ENCODE data around the gene GRIN2A.

Gene GRIN2A

DNA sequence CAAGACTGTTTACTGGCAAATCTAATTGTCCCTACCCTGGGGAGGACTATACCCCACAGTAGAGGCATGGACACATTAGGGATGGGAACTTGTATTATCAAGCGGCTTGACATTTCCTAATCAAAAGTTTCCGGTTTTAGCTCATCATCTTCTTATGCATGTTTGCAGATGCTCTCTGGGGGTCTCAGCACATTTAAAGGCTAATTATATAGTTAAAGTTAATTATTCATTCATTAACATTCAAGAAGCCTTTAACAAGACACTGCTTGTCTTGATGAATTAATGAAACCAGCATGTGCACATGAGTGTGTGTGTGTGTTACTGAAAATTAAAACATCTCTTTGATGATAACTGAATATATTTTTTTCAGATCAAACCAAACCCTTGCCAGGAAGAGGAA is 377.1 kb downstream of the GRIN2A start:
- Histone ChIP-seq H3K36me3 (ENCODE audit: insufficient read depth, insufficient read length, low read length) (no peaks in the 10 kb centered on the region), H3K9me3 (ENCODE audit: insufficient read depth, low read length) (peaks cover 4% of the 10 kb centered on the region; the same call in 1 of the 2 replicates), H3K4me1 (ENCODE audit: insufficient read depth, insufficient read length) (no peaks in the 10 kb centered on the region), H3K9ac (ENCODE audit: insufficient read length, low read depth) (no peak overlapping the region), H3K4me3 (ENCODE audit: insufficient read length, low read depth) (no peak overlapping the region), H3K27me3 (ENCODE audit: insufficient read depth, insufficient read length) (no peaks in the 10 kb centered on the region)
- no peak for TF ChIP-seq ZNF274 (IDR thresholded peaks at IDR 0.05; ENCODE audit: low read depth, low read length)
- TF ChIP-seq YY1 (IDR thresholded peaks at IDR 0.05; ENCODE audit: insufficient read depth, insufficient read length): no peak
- no peak for TF ChIP-seq SUZ12 (IDR thresholded peaks at IDR 0.05; ENCODE audit: extremely low read depth, insufficient read depth, insufficient read length)
- DNase-seq (ENCODE audit: low read depth, low spot score): no peak

DNA sequence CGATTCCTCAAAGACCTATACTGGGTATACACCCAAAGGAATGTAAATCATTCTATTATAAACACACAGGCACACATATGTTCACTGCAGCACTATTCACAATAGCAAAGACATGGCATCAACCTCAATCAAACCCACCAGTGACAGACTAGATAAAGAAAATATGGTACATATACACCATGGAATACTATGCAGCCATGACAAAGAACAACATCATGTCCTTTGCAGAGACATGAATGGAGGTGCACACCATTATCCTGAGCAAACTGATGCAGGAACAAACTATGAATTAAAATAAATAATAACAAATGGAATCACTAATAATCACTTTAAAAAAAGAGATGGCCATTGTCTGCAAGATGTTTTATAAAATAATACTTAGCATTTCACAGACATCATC is 380.1 kb downstream of the GRIN2A start:
- no peaks in the 10 kb centered on the region for H3K4me1 ChIP-seq (ENCODE audit: insufficient read depth, insufficient read length)
- TF ChIP-seq SUZ12 (IDR thresholded peaks at IDR 0.05; ENCODE audit: extremely low read depth, insufficient read depth, insufficient read length): no peak
- no peak for TF ChIP-seq ZNF274 (IDR thresholded peaks at IDR 0.05; ENCODE audit: low read depth, low read length)
- TF ChIP-seq YY1 (IDR thresholded peaks at IDR 0.05; ENCODE audit: insufficient read depth, insufficient read length): no peak
- no peak overlapping the region for H3K4me3 ChIP-seq (ENCODE audit: insufficient read length, low read depth)
- no peaks in the 10 kb centered on the region for H3K27me3 ChIP-seq (ENCODE audit: insufficient read depth, insufficient read length)
- no peaks in the 10 kb centered on the region for H3K36me3 ChIP-seq (ENCODE audit: insufficient read depth, insufficient read length, low read length)
- DNase-seq (ENCODE audit: low read depth, low spot score): no peak
- H3K9me3 ChIP-seq (ENCODE audit: insufficient read depth, low read length): no peaks in the 10 kb centered on the region
- no peak overlapping the region for H3K9ac ChIP-seq (ENCODE audit: insufficient read length, low read depth)

DNA sequence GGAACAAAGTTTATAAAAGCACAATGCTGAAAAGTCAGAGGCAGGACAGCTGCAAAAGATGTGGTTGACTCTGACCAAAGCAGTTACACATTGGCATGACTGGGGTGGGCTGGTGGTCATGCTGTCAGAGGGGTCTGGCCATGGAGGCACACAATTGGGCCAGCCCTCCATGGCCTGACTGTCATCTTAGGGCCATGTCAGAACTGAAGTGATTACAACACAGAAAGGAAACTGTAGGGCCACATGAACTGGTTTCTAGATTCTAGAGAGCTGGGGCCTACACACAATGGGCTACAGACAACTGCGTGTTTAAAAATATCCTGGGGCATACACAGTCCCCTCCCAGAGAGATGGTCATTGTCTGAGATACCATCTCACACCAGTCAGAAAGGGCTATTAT is 380.6 kb downstream of the GRIN2A start:
- no peak for DNase-seq (ENCODE audit: low read depth, low spot score)

DNA sequence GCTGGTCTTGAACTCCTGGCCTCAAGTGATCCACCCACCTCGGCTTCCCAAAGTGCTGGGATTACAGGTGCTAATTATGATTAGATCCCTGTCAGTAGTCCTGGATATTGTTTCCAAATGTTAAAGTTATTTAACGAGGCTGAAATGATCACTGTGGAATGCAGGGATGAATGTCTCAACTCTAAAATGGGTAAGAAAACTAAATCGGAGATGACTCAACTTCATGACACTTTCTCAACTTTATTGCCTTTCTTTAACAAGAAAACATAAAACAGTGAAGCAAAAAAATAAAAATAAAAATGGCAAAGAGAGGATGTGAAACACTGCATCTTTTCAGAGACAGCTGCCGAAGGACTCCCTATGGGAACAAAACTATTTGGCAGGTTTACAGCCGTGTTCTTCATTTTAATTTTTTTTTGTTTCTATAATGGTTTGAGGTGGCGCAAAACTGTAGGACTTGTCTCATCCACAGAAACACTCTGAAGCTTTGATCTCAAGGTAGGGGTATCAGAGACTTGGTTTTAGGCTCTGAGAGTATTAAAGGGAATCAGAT is 382.0 kb downstream of the GRIN2A start:
- Histone ChIP-seq H3K27me3 (ENCODE audit: insufficient read depth, insufficient read length) (no peaks in the 10 kb centered on the region), H3K4me1 (ENCODE audit: insufficient read depth, insufficient read length) (no peaks in the 10 kb centered on the region), H3K9ac (ENCODE audit: insufficient read length, low read depth) (no peak overlapping the region), H3K4me3 (ENCODE audit: insufficient read length, low read depth) (no peak overlapping the region), H3K36me3 (ENCODE audit: insufficient read depth, insufficient read length, low read length) (no peaks in the 10 kb centered on the region), H3K9me3 (ENCODE audit: insufficient read depth, low read length) (no peaks in the 10 kb centered on the region)
- DNase-seq (ENCODE audit: low read depth, low spot score): no peak
- TF ChIP-seq YY1 (IDR thresholded peaks at IDR 0.05; ENCODE audit: insufficient read depth, insufficient read length): no peak
- TF ChIP-seq ZNF274 (IDR thresholded peaks at IDR 0.05; ENCODE audit: low read depth, low read length): no peak
- no peak for TF ChIP-seq SUZ12 (IDR thresholded peaks at IDR 0.05; ENCODE audit: extremely low read depth, insufficient read depth, insufficient read length)

More for the DNA sequence above, 380.6 kb downstream of the GRIN2A start:
- TF ChIP-seq ZNF274 (IDR thresholded peaks at IDR 0.05; ENCODE audit: low read depth, low read length) (no peak), SUZ12 (IDR thresholded peaks at IDR 0.05; ENCODE audit: extremely low read depth, insufficient read depth, insufficient read length) (no peak), YY1 (IDR thresholded peaks at IDR 0.05; ENCODE audit: insufficient read depth, insufficient read length) (no peak)
- Histone ChIP-seq H3K4me1 (ENCODE audit: insufficient read depth, insufficient read length) (no peaks in the 10 kb centered on the region), H3K4me3 (ENCODE audit: insufficient read length, low read depth) (no peak overlapping the region), H3K9ac (ENCODE audit: insufficient read length, low read depth) (no peak overlapping the region), H3K9me3 (ENCODE audit: insufficient read depth, low read length) (no peaks in the 10 kb centered on the region), H3K27me3 (ENCODE audit: insufficient read depth, insufficient read length) (no peaks in the 10 kb centered on the region), H3K36me3 (ENCODE audit: insufficient read depth, insufficient read length, low read length) (no peaks in the 10 kb centered on the region)

DNA sequence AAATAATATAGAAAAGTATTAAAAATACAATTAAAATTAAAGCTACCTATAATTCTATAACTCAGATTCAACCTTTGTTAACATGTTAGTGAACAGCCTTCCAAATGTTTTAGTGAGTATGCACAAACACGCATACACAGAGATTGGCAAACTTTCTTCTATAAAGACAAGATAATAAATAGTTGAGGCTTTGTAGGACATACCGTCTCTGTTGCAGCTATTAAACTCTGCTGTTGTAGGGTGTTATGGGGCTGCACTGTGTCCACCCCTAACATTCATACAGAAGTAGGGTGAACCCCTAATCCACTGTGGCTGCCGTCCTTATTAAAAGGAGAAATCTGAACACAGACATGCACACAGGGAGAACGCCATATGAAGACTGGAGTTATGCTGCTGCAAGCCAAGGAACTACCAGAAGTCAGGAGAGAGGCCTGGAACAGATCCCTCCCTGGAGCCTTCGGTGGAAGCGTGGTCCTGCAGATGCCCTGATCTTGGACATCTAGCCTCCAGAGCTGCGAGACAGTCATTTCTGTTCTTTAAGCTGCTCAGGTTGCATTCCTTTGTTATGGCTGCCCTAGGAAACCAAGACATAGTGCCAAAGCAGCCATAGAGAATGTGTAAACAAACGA is 383.2 kb downstream of the GRIN2A start:
- no peak overlapping the region for H3K9ac ChIP-seq (ENCODE audit: insufficient read length, low read depth)
- H3K4me3 ChIP-seq (ENCODE audit: insufficient read length, low read depth): no peak overlapping the region
- no peak for DNase-seq (ENCODE audit: low read depth, low spot score)
- TF ChIP-seq YY1 (IDR thresholded peaks at IDR 0.05; ENCODE audit: insufficient read depth, insufficient read length) (no peak), SUZ12 (IDR thresholded peaks at IDR 0.05; ENCODE audit: extremely low read depth, insufficient read depth, insufficient read length) (no peak), ZNF274 (IDR thresholded peaks at IDR 0.05; ENCODE audit: low read depth, low read length) (no peak)
- H3K27me3 ChIP-seq (ENCODE audit: insufficient read depth, insufficient read length): no peaks in the 10 kb centered on the region
- H3K36me3 ChIP-seq (ENCODE audit: insufficient read depth, insufficient read length, low read length): no peaks in the 10 kb centered on the region
- H3K9me3 ChIP-seq (ENCODE audit: insufficient read depth, low read length): no peaks in the 10 kb centered on the region
- no peaks in the 10 kb centered on the region for H3K4me1 ChIP-seq (ENCODE audit: insufficient read depth, insufficient read length)

DNA sequence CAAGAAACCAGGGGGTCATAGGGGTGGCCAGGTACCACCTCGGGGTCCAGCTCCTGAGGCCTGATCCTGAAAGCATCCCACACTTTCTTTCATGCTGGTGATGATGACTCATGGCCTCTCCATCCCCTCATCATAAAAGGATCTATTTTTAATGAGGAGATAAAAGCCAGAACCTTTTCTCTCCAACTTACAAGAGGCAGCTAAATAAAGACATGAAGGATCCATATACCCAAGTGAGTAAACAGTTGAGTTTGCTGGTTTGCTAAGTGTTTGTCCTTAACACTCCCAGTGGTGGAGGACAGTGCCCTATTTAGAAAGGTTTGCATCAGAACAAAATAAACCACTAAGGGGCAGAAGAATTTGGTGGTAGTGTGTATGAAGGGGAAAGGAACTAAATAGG is 383.8 kb downstream of the GRIN2A start:
- TF ChIP-seq SUZ12 (IDR thresholded peaks at IDR 0.05; ENCODE audit: extremely low read depth, insufficient read depth, insufficient read length) (no peak), ZNF274 (IDR thresholded peaks at IDR 0.05; ENCODE audit: low read depth, low read length) (no peak), YY1 (IDR thresholded peaks at IDR 0.05; ENCODE audit: insufficient read depth, insufficient read length) (no peak)
- Histone ChIP-seq H3K9ac (ENCODE audit: insufficient read length, low read depth) (no peak overlapping the region), H3K36me3 (ENCODE audit: insufficient read depth, insufficient read length, low read length) (no peaks in the 10 kb centered on the region), H3K27me3 (ENCODE audit: insufficient read depth, insufficient read length) (no peaks in the 10 kb centered on the region), H3K4me3 (ENCODE audit: insufficient read length, low read depth) (no peak overlapping the region), H3K4me1 (ENCODE audit: insufficient read depth, insufficient read length) (no peaks in the 10 kb centered on the region), H3K9me3 (ENCODE audit: insufficient read depth, low read length) (no peaks in the 10 kb centered on the region)
- no peak for DNase-seq (ENCODE audit: low read depth, low spot score)

DNA sequence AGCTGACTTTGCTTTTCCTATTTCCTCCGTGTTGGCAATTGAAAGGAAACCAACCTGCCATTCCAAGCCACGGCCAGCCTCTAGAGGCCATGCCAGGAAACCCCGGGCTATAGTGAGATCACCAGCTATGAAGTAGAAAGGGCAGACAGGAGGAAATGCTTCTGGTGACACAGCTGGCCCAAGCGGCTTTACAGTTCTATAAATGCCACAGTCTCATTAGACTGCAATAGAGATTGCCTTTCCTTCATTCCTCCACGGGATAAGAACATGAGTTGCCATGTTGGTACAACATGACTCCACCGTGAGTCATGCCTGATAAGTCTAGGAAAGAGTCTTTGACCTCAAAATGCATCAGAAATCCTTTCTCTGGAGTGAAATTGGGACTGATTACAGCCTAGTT is 384.9 kb downstream of the GRIN2A start:
- no peak overlapping the region for H3K9ac ChIP-seq (ENCODE audit: insufficient read length, low read depth)
- no peaks in the 10 kb centered on the region for H3K9me3 ChIP-seq (ENCODE audit: insufficient read depth, low read length)
- no peak overlapping the region for H3K4me3 ChIP-seq (ENCODE audit: insufficient read length, low read depth)
- TF ChIP-seq ZNF274 (IDR thresholded peaks at IDR 0.05; ENCODE audit: low read depth, low read length) (no peak), YY1 (IDR thresholded peaks at IDR 0.05; ENCODE audit: insufficient read depth, insufficient read length) (no peak), SUZ12 (IDR thresholded peaks at IDR 0.05; ENCODE audit: extremely low read depth, insufficient read depth, insufficient read length) (no peak)
- DNase-seq (ENCODE audit: low read depth, low spot score): no peak
- H3K36me3 ChIP-seq (ENCODE audit: insufficient read depth, insufficient read length, low read length): no peaks in the 10 kb centered on the region
- H3K4me1 ChIP-seq (ENCODE audit: insufficient read depth, insufficient read length): no peaks in the 10 kb centered on the region
- H3K27me3 ChIP-seq (ENCODE audit: insufficient read depth, insufficient read length): no peaks in the 10 kb centered on the region

Measured in NT2/D1 (cell line).